LNCaP clone FGC (cell line): ENCODE measurements around the gene NSMCE4A.
A peak's percentile ranks its signal among the peaks of the same experiment; 100 is the strongest.
"Not testable (repeated sequence)": the region's sequence is repeated elsewhere in the genome, so short reads cannot be mapped to it uniquely, and the experiment has no call there.

Source experiments
- DNase-seq: peaks from one replicate; pipeline ENCODE4 v3.0.0-alpha.2; 2011; ENCODE audit warnings: low read depth
- H3K4me3 ChIP-seq: 2 replicates; pipeline ENCODE4 v1.5.1; 2011; ENCODE audit warnings: mild to moderate bottlenecking, low read depth, low read length, control low read depth
- CTCF ChIP-seq: IDR thresholded peaks from 2 replicates; pipeline ENCODE4 v1.5.1; 2012; ENCODE audit warnings: mild to moderate bottlenecking; ENCODE audit not compliant: control insufficient read depth, insufficient read depth; ENCODE audit errors: extremely low read depth

NSMCE4A gene

GRCh38 chr10:121975295-121976086 lies 474 bp upstream of the NSMCE4A start:
- no peak for DNase-seq
- peak overlapping the region; percentile 62 for H3K4me3 ChIP-seq
- no peak for TF ChIP-seq CTCF

GRCh38 chr10:121974019-121974534 lies 940 bp downstream of the NSMCE4A start:
- peak overlapping the region; percentile 62 for H3K4me3 ChIP-seq
- TF ChIP-seq CTCF = no peak
- no peak for DNase-seq

- not testable (repeated sequence) for DNase-seq, H3K4me3 ChIP-seq
Measured at GRCh38 chr10:121969086-121969485, 5.9 kb downstream of the NSMCE4A start.

GRCh38 chr10:121965996-121966395 lies 9.0 kb downstream of the NSMCE4A start:
- no peak for TF ChIP-seq CTCF
- no peak for DNase-seq

GRCh38 chr10:121961456-121961855 lies 13.6 kb downstream of the NSMCE4A start:
- DNase-seq = no peak
- no peak for TF ChIP-seq CTCF
- H3K4me3 ChIP-seq = no peak overlapping the region

More at GRCh38 chr10:121965996-121966395, 9.0 kb downstream of the NSMCE4A start:
- H3K4me3 ChIP-seq = no peak overlapping the region

- no peak for DNase-seq
Measured at GRCh38 chr10:121959671-121960070, 15.3 kb downstream of the NSMCE4A start.

More at GRCh38 chr10:121959671-121960070, 15.3 kb downstream of the NSMCE4A start:
- TF ChIP-seq CTCF = no peak
- H3K4me3 ChIP-seq = no peak overlapping the region
